ENCODE measurements around the gene NRXN3. TPM values are rescaled to one million over a fixed set of nuclear protein-coding genes. Genes with fewer than 3 reads are reported as not detected.
"Not testable (repeated sequence)": the region's sequence is repeated elsewhere in the genome, so short reads cannot be mapped to it uniquely, and the experiment has no call there.

Gene NRXN3
- total RNA-seq, 1 experiment from 2014 or later, result 0.07 TPM

- no peaks in the 10 kb centered on the region for H3K36me3 ChIP-seq
- no peaks in the 10 kb centered on the region for H3K9me3 ChIP-seq
- H3K27me3 ChIP-seq, result no peaks in the 10 kb centered on the region
- no peak overlapping the region for H3K4me3 ChIP-seq
- no peak for DNase-seq
These were observed 827.6 kb downstream of the NRXN3 start for GRCh38 chr14:78997811-78998210.

GRCh38 chr14:79009286-79009685 is 839.1 kb downstream of the NRXN3 start:
- Histone ChIP-seq H3K4me3 (no peak overlapping the region), H3K27me3 (no peaks in the 10 kb centered on the region), H3K36me3 (no peaks in the 10 kb centered on the region), H3K9me3 (no peaks in the 10 kb centered on the region)
- DNase-seq, result no peak

- H3K4me3 ChIP-seq, result no peak overlapping the region
- H3K36me3 ChIP-seq, result no peaks in the 10 kb centered on the region
- DNase-seq, result no peak
- H3K27me3 ChIP-seq, result no peaks in the 10 kb centered on the region
- H3K9me3 ChIP-seq, result no peaks in the 10 kb centered on the region
These were observed 841.1 kb downstream of the NRXN3 start for GRCh38 chr14:79011091-79011919.

- DNase-seq, result no peak
- no peaks in the 10 kb centered on the region for H3K9me3 ChIP-seq
- H3K36me3 ChIP-seq, result no peaks in the 10 kb centered on the region
- no peak overlapping the region for H3K4me3 ChIP-seq
- no peaks in the 10 kb centered on the region for H3K27me3 ChIP-seq
These were observed 841.7 kb downstream of the NRXN3 start for GRCh38 chr14:79011920-79012204.

GRCh38 chr14:79016828-79017505 is 846.8 kb downstream of the NRXN3 start:
- no peaks in the 10 kb centered on the region for H3K9me3 ChIP-seq
- DNase-seq, result no peak
- no peaks in the 10 kb centered on the region for H3K27me3 ChIP-seq
- H3K4me3 ChIP-seq, result no peak overlapping the region
- no peaks in the 10 kb centered on the region for H3K36me3 ChIP-seq

GRCh38 chr14:79017561-79017960 is 847.4 kb downstream of the NRXN3 start:
- H3K9me3 ChIP-seq, result no peaks in the 10 kb centered on the region
- no peak overlapping the region for H3K4me3 ChIP-seq
- H3K36me3 ChIP-seq, result no peaks in the 10 kb centered on the region
- no peak for DNase-seq
- no peaks in the 10 kb centered on the region for H3K27me3 ChIP-seq

GRCh38 chr14:79018836-79019235 is 848.7 kb downstream of the NRXN3 start:
- Histone ChIP-seq H3K27me3 (no peaks in the 10 kb centered on the region), H3K4me3 (no peak overlapping the region), H3K36me3 (no peaks in the 10 kb centered on the region), H3K9me3 (no peaks in the 10 kb centered on the region)
- no peak for DNase-seq

- DNase-seq, H3K27me3 ChIP-seq, H3K36me3 ChIP-seq, H3K4me3 ChIP-seq, H3K9me3 ChIP-seq: not testable (repeated sequence)
These were observed 849.7 kb downstream of the NRXN3 start for GRCh38 chr14:79019898-79020297.

GRCh38 chr14:79021766-79022165 is 851.6 kb downstream of the NRXN3 start:
- Histone ChIP-seq H3K9me3 (no peaks in the 10 kb centered on the region), H3K27me3 (no peaks in the 10 kb centered on the region), H3K36me3 (no peaks in the 10 kb centered on the region), H3K4me3 (no peak overlapping the region)
- DNase-seq, result no peak

GRCh38 chr14:79027138-79027537 is 857.0 kb downstream of the NRXN3 start:
- DNase-seq, result no peak
- Histone ChIP-seq H3K9me3 (no peaks in the 10 kb centered on the region), H3K36me3 (no peaks in the 10 kb centered on the region), H3K27me3 (no peaks in the 10 kb centered on the region), H3K4me3 (no peak overlapping the region)

GRCh38 chr14:79028281-79028680 is 858.1 kb downstream of the NRXN3 start:
- no peak for DNase-seq
- no peaks in the 10 kb centered on the region for H3K27me3 ChIP-seq
- no peak overlapping the region for H3K4me3 ChIP-seq
- no peaks in the 10 kb centered on the region for H3K9me3 ChIP-seq
- H3K36me3 ChIP-seq, result no peaks in the 10 kb centered on the region

GRCh38 chr14:79036441-79036840 is 866.3 kb downstream of the NRXN3 start:
- H3K27me3 ChIP-seq, result 0 out of 2 replicates have a peak, but pooled peaks cover 2% of the 10 kb centered on the region
- no peak overlapping the region for H3K4me3 ChIP-seq

GRCh38 chr14:79037106-79037505 is 866.9 kb downstream of the NRXN3 start:
- 0 out of 2 replicates have a peak, but pooled peaks cover 2% of the 10 kb centered on the region for H3K27me3 ChIP-seq

More at GRCh38 chr14:79036441-79036840, 866.3 kb downstream of the NRXN3 start:
- no peaks in the 10 kb centered on the region for H3K36me3 ChIP-seq
- no peaks in the 10 kb centered on the region for H3K9me3 ChIP-seq
- no peak for DNase-seq

GRCh38 chr14:79037593-79037992 is 867.4 kb downstream of the NRXN3 start:
- DNase-seq, result no peak
- no peak overlapping the region for H3K4me3 ChIP-seq

More at GRCh38 chr14:79037106-79037505, 866.9 kb downstream of the NRXN3 start:
- no peak for DNase-seq
- no peak overlapping the region for H3K4me3 ChIP-seq
- no peaks in the 10 kb centered on the region for H3K36me3 ChIP-seq
- H3K9me3 ChIP-seq, result no peaks in the 10 kb centered on the region

GRCh38 chr14:79040790-79041189 is 870.6 kb downstream of the NRXN3 start:
- H3K27me3 ChIP-seq, result no peaks in the 10 kb centered on the region
- no peak overlapping the region for H3K4me3 ChIP-seq
- H3K36me3 ChIP-seq, result no peaks in the 10 kb centered on the region
- H3K9me3 ChIP-seq, result no peaks in the 10 kb centered on the region
- no peak for DNase-seq

More at GRCh38 chr14:79037593-79037992, 867.4 kb downstream of the NRXN3 start:
- H3K9me3 ChIP-seq, result no peaks in the 10 kb centered on the region
- no peaks in the 10 kb centered on the region for H3K36me3 ChIP-seq
- H3K27me3 ChIP-seq, result 0 out of 2 replicates have a peak, but pooled peaks cover 2% of the 10 kb centered on the region

- Histone ChIP-seq H3K36me3 (no peaks in the 10 kb centered on the region), H3K4me3 (no peak overlapping the region), H3K27me3 (no peaks in the 10 kb centered on the region), H3K9me3 (no peaks in the 10 kb centered on the region)
- no peak for DNase-seq
These were observed 873.2 kb downstream of the NRXN3 start for GRCh38 chr14:79043194-79043889.

GRCh38 chr14:79044894-79045624 is 874.9 kb downstream of the NRXN3 start:
- H3K36me3 ChIP-seq, result no peaks in the 10 kb centered on the region
- no peaks in the 10 kb centered on the region for H3K9me3 ChIP-seq
- no peaks in the 10 kb centered on the region for H3K27me3 ChIP-seq
- H3K4me3 ChIP-seq, result no peak overlapping the region
- peak; percentile 30 for DNase-seq

Measured in MG63 (cell line).